GM23338 (cell line): ENCODE data around the gene PDIA5.

Source experiments
- CREB1 ChIP-seq: fragments of 250-450 bp; sonication (Bioruptor Pico); IDR thresholded peaks from 2 replicates; pipeline ENCODE4 v1.5.0; 2020; ENCODE audit warnings: low read depth, mild to moderate bottlenecking, moderate library complexity
- EZH2 ChIP-seq: fragments of 200-600 bp; sonication (generic); IDR thresholded peaks from one replicate; pipeline ENCODE4 v1.8.0; 2017; ENCODE audit warnings: antibody characterized with exemption, mild to moderate bottlenecking, low read depth; ENCODE audit not compliant: unreplicated experiment
- EZH2phosphoT487 ChIP-seq: fragments of 200-600 bp; sonication (generic); IDR thresholded peaks from one replicate; pipeline ENCODE4 v1.8.1; 2018; ENCODE audit warnings: antibody characterized with exemption; ENCODE audit not compliant: unreplicated experiment
- JUNB ChIP-seq: IDR thresholded peaks from one replicate; pipeline ENCODE4 v1.6.1; 2016; ENCODE audit warnings: antibody characterized with exemption; ENCODE audit not compliant: unreplicated experiment
- NANOG ChIP-seq: IDR thresholded peaks from 2 replicates; pipeline ENCODE4 v1.6.1; 2016; ENCODE audit warnings: antibody characterized with exemption, borderline replicate concordance
- POLR2AphosphoS5 ChIP-seq: IDR thresholded peaks from 2 replicates; pipeline ENCODE4 v1.6.1; 2016; ENCODE audit warnings: antibody characterized with exemption, low read depth
- STAT1 ChIP-seq: IDR thresholded peaks from one replicate; pipeline ENCODE4 v1.6.1; 2016; ENCODE audit warnings: antibody characterized with exemption; ENCODE audit not compliant: unreplicated experiment
- TF ChIP-seq, protein P1 (sequence below), 2 experiments: fragments of 200-600 bp in 1 of 2; sonication (generic) in 1 of 2; conservative IDR thresholded peaks; 2 replicates each; pipeline versions ENCODE4 v1.5.1 to v1.6.1; 2016 to 2017; ENCODE audit warnings: antibody characterized with exemption in 2 of 2, low read depth in 2 of 2, mild to moderate bottlenecking in 2 of 2, moderate library complexity in 1 of 2
- TF ChIP-seq, protein P2 (sequence below): IDR thresholded peaks from one replicate; pipeline ENCODE4 v1.6.1; 2018; ENCODE audit warnings: antibody characterized with exemption; ENCODE audit not compliant: unreplicated experiment
- TF ChIP-seq, protein P3 (sequence below): IDR thresholded peaks from 2 replicates; pipeline ENCODE4 v1.6.1; 2016; ENCODE audit warnings: antibody characterized with exemption
- TF ChIP-seq, protein P4 (sequence below): fragments of 250-450 bp; sonication (Bioruptor Pico); IDR thresholded peaks from 2 replicates; pipeline ENCODE4 v1.5.0; 2020; ENCODE audit warnings: mild to moderate bottlenecking, moderate library complexity

DNA sequence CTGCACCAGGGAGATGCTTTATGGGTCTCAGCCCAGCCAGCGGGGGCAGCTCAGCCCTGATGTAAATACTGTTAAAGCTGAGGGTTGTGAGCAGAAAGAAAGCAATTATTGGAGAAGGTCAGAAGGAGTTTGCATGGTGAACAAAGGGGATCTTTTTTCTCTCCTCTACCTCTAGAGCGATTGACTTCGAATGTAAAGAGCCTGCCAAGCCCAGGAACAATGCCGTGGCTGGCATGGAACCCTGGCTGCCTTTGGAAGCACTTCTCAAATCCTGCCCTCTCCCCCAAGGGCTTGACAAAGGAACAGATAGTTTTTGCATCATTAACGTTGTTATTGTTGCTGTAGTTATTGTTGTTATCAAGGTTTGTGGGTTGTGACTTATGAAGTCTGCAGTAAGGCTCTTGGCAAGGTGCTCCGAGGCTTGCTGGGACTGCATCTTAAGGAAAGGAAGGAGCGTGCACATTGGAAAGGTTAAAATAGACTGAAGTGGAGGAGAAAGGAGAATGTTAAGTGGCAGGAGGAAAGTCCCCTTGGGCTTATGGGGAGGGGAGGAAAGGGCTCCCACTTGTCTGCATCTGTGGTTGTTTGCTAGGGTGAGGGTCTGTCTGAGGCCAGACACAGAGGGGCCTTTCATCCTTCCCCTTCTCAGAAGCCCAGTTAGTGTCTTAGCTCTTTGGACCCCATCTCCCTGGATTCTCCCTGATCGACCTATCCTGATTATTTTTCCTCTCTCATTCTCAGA is 16.7 kb downstream of the PDIA5 start:
- no peak for TF ChIP-seq EZH2
- TF ChIP-seq, protein P1, sequence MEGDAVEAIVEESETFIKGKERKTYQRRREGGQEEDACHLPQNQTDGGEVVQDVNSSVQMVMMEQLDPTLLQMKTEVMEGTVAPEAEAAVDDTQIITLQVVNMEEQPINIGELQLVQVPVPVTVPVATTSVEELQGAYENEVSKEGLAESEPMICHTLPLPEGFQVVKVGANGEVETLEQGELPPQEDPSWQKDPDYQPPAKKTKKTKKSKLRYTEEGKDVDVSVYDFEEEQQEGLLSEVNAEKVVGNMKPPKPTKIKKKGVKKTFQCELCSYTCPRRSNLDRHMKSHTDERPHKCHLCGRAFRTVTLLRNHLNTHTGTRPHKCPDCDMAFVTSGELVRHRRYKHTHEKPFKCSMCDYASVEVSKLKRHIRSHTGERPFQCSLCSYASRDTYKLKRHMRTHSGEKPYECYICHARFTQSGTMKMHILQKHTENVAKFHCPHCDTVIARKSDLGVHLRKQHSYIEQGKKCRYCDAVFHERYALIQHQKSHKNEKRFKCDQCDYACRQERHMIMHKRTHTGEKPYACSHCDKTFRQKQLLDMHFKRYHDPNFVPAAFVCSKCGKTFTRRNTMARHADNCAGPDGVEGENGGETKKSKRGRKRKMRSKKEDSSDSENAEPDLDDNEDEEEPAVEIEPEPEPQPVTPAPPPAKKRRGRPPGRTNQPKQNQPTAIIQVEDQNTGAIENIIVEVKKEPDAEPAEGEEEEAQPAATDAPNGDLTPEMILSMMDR (conservative IDR thresholded peaks at IDR 0.05; ENCODE audit: low read depth in 2 of 2), result no peak
- TF ChIP-seq, protein P2, sequence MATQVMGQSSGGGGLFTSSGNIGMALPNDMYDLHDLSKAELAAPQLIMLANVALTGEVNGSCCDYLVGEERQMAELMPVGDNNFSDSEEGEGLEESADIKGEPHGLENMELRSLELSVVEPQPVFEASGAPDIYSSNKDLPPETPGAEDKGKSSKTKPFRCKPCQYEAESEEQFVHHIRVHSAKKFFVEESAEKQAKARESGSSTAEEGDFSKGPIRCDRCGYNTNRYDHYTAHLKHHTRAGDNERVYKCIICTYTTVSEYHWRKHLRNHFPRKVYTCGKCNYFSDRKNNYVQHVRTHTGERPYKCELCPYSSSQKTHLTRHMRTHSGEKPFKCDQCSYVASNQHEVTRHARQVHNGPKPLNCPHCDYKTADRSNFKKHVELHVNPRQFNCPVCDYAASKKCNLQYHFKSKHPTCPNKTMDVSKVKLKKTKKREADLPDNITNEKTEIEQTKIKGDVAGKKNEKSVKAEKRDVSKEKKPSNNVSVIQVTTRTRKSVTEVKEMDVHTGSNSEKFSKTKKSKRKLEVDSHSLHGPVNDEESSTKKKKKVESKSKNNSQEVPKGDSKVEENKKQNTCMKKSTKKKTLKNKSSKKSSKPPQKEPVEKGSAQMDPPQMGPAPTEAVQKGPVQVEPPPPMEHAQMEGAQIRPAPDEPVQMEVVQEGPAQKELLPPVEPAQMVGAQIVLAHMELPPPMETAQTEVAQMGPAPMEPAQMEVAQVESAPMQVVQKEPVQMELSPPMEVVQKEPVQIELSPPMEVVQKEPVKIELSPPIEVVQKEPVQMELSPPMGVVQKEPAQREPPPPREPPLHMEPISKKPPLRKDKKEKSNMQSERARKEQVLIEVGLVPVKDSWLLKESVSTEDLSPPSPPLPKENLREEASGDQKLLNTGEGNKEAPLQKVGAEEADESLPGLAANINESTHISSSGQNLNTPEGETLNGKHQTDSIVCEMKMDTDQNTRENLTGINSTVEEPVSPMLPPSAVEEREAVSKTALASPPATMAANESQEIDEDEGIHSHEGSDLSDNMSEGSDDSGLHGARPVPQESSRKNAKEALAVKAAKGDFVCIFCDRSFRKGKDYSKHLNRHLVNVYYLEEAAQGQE, result no peak
- no peak for TF ChIP-seq POLR2AphosphoS5
- no peak for TF ChIP-seq NANOG
- TF ChIP-seq, protein P3, sequence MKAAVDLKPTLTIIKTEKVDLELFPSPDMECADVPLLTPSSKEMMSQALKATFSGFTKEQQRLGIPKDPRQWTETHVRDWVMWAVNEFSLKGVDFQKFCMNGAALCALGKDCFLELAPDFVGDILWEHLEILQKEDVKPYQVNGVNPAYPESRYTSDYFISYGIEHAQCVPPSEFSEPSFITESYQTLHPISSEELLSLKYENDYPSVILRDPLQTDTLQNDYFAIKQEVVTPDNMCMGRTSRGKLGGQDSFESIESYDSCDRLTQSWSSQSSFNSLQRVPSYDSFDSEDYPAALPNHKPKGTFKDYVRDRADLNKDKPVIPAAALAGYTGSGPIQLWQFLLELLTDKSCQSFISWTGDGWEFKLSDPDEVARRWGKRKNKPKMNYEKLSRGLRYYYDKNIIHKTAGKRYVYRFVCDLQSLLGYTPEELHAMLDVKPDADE, result no peak
- TF ChIP-seq JUNB, result no peak
- TF ChIP-seq CREB1 (CRISPR knock-in tag), result no peak
- no peak for TF ChIP-seq EZH2phosphoT487
- no peak for TF ChIP-seq STAT1
- TF ChIP-seq, protein P4, sequence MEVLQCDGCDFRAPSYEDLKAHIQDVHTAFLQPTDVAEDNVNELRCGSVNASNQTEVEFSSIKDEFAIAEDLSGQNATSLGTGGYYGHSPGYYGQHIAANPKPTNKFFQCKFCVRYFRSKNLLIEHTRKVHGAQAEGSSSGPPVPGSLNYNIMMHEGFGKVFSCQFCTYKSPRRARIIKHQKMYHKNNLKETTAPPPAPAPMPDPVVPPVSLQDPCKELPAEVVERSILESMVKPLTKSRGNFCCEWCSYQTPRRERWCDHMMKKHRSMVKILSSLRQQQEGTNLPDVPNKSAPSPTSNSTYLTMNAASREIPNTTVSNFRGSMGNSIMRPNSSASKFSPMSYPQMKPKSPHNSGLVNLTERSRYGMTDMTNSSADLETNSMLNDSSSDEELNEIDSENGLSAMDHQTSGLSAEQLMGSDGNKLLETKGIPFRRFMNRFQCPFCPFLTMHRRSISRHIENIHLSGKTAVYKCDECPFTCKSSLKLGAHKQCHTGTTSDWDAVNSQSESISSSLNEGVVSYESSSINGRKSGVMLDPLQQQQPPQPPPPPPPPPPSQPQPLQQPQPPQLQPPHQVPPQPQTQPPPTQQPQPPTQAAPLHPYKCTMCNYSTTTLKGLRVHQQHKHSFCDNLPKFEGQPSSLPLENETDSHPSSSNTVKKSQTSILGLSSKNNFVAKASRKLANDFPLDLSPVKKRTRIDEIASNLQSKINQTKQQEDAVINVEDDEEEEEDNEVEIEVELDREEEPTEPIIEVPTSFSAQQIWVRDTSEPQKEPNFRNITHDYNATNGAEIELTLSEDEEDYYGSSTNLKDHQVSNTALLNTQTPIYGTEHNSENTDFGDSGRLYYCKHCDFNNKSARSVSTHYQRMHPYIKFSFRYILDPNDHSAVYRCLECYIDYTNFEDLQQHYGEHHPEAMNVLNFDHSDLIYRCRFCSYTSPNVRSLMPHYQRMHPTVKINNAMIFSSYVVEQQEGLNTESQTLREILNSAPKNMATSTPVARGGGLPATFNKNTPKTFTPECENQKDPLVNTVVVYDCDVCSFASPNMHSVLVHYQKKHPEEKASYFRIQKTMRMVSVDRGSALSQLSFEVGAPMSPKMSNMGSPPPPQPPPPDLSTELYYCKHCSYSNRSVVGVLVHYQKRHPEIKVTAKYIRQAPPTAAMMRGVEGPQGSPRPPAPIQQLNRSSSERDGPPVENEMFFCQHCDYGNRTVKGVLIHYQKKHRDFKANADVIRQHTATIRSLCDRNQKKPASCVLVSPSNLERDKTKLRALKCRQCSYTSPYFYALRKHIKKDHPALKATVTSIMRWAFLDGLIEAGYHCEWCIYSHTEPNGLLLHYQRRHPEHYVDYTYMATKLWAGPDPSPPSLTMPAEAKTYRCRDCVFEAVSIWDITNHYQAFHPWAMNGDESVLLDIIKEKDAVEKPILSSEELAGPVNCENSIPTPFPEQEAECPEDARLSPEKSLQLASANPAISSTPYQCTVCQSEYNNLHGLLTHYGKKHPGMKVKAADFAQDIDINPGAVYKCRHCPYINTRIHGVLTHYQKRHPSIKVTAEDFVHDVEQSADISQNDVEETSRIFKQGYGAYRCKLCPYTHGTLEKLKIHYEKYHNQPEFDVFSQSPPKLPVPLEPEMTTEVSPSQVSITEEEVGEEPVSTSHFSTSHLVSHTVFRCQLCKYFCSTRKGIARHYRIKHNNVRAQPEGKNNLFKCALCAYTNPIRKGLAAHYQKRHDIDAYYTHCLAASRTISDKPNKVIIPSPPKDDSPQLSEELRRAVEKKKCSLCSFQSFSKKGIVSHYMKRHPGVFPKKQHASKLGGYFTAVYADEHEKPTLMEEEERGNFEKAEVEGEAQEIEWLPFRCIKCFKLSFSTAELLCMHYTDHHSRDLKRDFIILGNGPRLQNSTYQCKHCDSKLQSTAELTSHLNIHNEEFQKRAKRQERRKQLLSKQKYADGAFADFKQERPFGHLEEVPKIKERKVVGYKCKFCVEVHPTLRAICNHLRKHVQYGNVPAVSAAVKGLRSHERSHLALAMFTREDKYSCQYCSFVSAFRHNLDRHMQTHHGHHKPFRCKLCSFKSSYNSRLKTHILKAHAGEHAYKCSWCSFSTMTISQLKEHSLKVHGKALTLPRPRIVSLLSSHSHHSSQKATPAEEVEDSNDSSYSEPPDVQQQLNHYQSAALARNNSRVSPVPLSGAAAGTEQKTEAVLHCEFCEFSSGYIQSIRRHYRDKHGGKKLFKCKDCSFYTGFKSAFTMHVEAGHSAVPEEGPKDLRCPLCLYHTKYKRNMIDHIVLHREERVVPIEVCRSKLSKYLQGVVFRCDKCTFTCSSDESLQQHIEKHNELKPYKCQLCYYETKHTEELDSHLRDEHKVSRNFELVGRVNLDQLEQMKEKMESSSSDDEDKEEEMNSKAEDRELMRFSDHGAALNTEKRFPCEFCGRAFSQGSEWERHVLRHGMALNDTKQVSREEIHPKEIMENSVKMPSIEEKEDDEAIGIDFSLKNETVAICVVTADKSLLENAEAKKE (CRISPR knock-in tag), result no peak
